ENCODE data around the gene SMAP1. TPM values are rescaled to one million over a fixed set of nuclear protein-coding genes. Genes with fewer than 3 reads are reported as not detected.

Gene SMAP1
- total RNA-seq, 1 experiment from 2014 or later, result 23.7 TPM

GRCh38 chr6:70651326-70651905 lies 16.3 kb upstream of the SMAP1 start:
- H3K27me3 ChIP-seq (replicated peaks; ENCODE audit: insufficient read depth, low read depth, low read length, poor library complexity), result no peaks in the 10 kb centered on the region
- no peaks in the 10 kb centered on the region for H3K9me3 ChIP-seq (ENCODE audit: low read depth, low read length, poor library complexity, severe bottlenecking)
- no TSS peak for BruUV-seq (replicated peaks)
- TF ChIP-seq CTCF (conservative IDR thresholded peaks at IDR 0.05; ENCODE audit: low read depth, low read length) (no peak), EZH2 (IDR thresholded peaks at IDR 0.05; ENCODE audit: borderline replicate concordance, low read depth, low read length, poor library complexity, severe bottlenecking) (no peak)
- CTCF ChIA-PET, result no interaction called here
- no peak for DNase-seq (ENCODE audit: low spot score)
- H3K27ac ChIP-seq (ENCODE audit: low read depth, low read length, poor library complexity, severe bottlenecking), result no peak overlapping the region
- no peak overlapping the region for H3K4me3 ChIP-seq (ENCODE audit: low read depth, low read length, poor library complexity, severe bottlenecking)
- no peaks in the 10 kb centered on the region for H3K36me3 ChIP-seq (ENCODE audit: insufficient read depth, low read length, poor library complexity, severe bottlenecking)
- intact Hi-C loops (cut with micrococcal nuclease; ENCODE audit: unreplicated experiment), result no loop called here
- H3K4me1 ChIP-seq (ENCODE audit: insufficient read depth, low read length, poor library complexity, severe bottlenecking), result no peaks in the 10 kb centered on the region
- POLR2A ChIA-PET (ENCODE audit: low non-redundant PET), result no interaction called here

- Histone ChIP-seq H3K27ac (ENCODE audit: low read depth, low read length, poor library complexity, severe bottlenecking) (no peak overlapping the region), H3K4me3 (ENCODE audit: low read depth, low read length, poor library complexity, severe bottlenecking) (no peak overlapping the region), H3K9me3 (ENCODE audit: low read depth, low read length, poor library complexity, severe bottlenecking) (no peaks in the 10 kb centered on the region), H3K4me1 (ENCODE audit: insufficient read depth, low read length, poor library complexity, severe bottlenecking) (no peaks in the 10 kb centered on the region), H3K36me3 (ENCODE audit: insufficient read depth, low read length, poor library complexity, severe bottlenecking) (no peaks in the 10 kb centered on the region), H3K27me3 (replicated peaks; ENCODE audit: insufficient read depth, low read depth, low read length, poor library complexity) (no peaks in the 10 kb centered on the region)
- no peak for DNase-seq (ENCODE audit: low spot score)
- TF ChIP-seq EZH2 (IDR thresholded peaks at IDR 0.05; ENCODE audit: borderline replicate concordance, low read depth, low read length, poor library complexity, severe bottlenecking) (no peak), CTCF (conservative IDR thresholded peaks at IDR 0.05; ENCODE audit: low read depth, low read length) (no peak)
- ChIA-PET POLR2A (ENCODE audit: low non-redundant PET) (no interaction called here), CTCF (no interaction called here)
- intact Hi-C loops (cut with micrococcal nuclease; ENCODE audit: unreplicated experiment), result no loop called here
- BruUV-seq (replicated peaks), result no TSS peak
Observed at GRCh38 chr6:70652216-70652615, 15.5 kb upstream of the SMAP1 start.

- BruUV-seq (replicated peaks), result no TSS peak
- H3K9me3 ChIP-seq (ENCODE audit: low read depth, low read length, poor library complexity, severe bottlenecking), result no peaks in the 10 kb centered on the region
- no peak for DNase-seq (ENCODE audit: low spot score)
- H3K27ac ChIP-seq (ENCODE audit: low read depth, low read length, poor library complexity, severe bottlenecking), result no peak overlapping the region
- no peaks in the 10 kb centered on the region for H3K4me1 ChIP-seq (ENCODE audit: insufficient read depth, low read length, poor library complexity, severe bottlenecking)
- intact Hi-C loops (cut with micrococcal nuclease; ENCODE audit: unreplicated experiment), result no loop called here
- H3K27me3 ChIP-seq (replicated peaks; ENCODE audit: insufficient read depth, low read depth, low read length, poor library complexity), result no peaks in the 10 kb centered on the region
- ChIA-PET POLR2A (ENCODE audit: low non-redundant PET) (no interaction called here), CTCF (no interaction called here)
- H3K36me3 ChIP-seq (ENCODE audit: insufficient read depth, low read length, poor library complexity, severe bottlenecking), result no peaks in the 10 kb centered on the region
- H3K4me3 ChIP-seq (ENCODE audit: low read depth, low read length, poor library complexity, severe bottlenecking), result no peak overlapping the region
- TF ChIP-seq EZH2 (IDR thresholded peaks at IDR 0.05; ENCODE audit: borderline replicate concordance, low read depth, low read length, poor library complexity, severe bottlenecking), result no peak
- TF ChIP-seq CTCF (conservative IDR thresholded peaks at IDR 0.05; ENCODE audit: low read depth, low read length), result no peak
Observed at GRCh38 chr6:70657706-70658105, 10.0 kb upstream of the SMAP1 start.

Measured in A673 (cell line).